Lung (tissue), 12 donors: Measurements from ENCODE around the gene DDX55. TPM values are rescaled to one million over a fixed set of nuclear protein-coding genes. Genes with fewer than 3 reads are reported as not detected.

Experiments used
- ATAC-seq: fragments of 200-7000 bp; cut with Tn5 transposase; one replicate; pipeline ENCODE4 v1.9.1; 2020; ENCODE audit warnings: moderate number of reproducible peaks; ENCODE audit not compliant: insufficient read depth, low FRiP score
- DNase-seq, 3 donors: peaks; one replicate each; pipeline ENCODE4 v3.0.0-alpha.2; 2013 to 2017
- H3K27ac ChIP-seq, 2 donors: one replicate each; pipeline ENCODE4 v1.5.1; 2013; ENCODE audit warnings: mild to moderate bottlenecking in 2 of 2, moderate library complexity in 2 of 2, control low read depth in 1 of 2, inconsistent platforms in 1 of 2, low read depth in 1 of 2, low read length in 1 of 2
- H3K27me3 ChIP-seq, 3 donors: one replicate each; pipeline ENCODE4 v1.5.1; 2013; ENCODE audit warnings: low read length in 2 of 3; ENCODE audit not compliant: control insufficient read depth in 3 of 3, insufficient read depth in 3 of 3
- H3K36me3 ChIP-seq, 4 donors: one replicate each; pipeline ENCODE4 v1.5.1; 2013; ENCODE audit warnings: low read length in 4 of 4, mild to moderate bottlenecking in 1 of 4, moderate library complexity in 1 of 4; ENCODE audit not compliant: control insufficient read depth in 4 of 4, insufficient read depth in 4 of 4
- H3K4me1 ChIP-seq, 5 donors: one replicate each; pipeline ENCODE4 v1.5.1; 2013; ENCODE audit warnings: low read length in 5 of 5, mild to moderate bottlenecking in 2 of 5, moderate library complexity in 1 of 5; ENCODE audit not compliant: control insufficient read depth in 5 of 5, insufficient read depth in 5 of 5
- H3K4me3 ChIP-seq: one replicate; pipeline ENCODE4 v1.5.1; 2013; ENCODE audit warnings: mild to moderate bottlenecking, control low read depth, moderate library complexity
- H3K9ac ChIP-seq, 2 donors: one replicate each; pipeline ENCODE4 v1.5.1; 2013; ENCODE audit warnings: low read length in 2 of 2, control low read depth in 1 of 2; ENCODE audit not compliant: insufficient read depth in 1 of 2
- H3K9me3 ChIP-seq, 4 donors: one replicate each; pipeline ENCODE4 v1.5.1; 2013; ENCODE audit warnings: low read length in 3 of 4, mild to moderate bottlenecking in 1 of 4, moderate library complexity in 1 of 4; ENCODE audit not compliant: control insufficient read depth in 4 of 4, insufficient read depth in 3 of 4
- WGBS, 2 donors: extraction: QIAGEN DNeasy Blood & Tissue Kit; methylation state at CpG; one replicate each; pipeline ENCODE4 v1.1.7; 2013; 5-methylcytosine and 5-hydroxymethylcytosine counted together
- polyA plus RNA-seq, 2 donors: library from polyadenylated mRNA; stranded (reverse); fragments of 200-250 nt; gene quantifications; one replicate each; pipeline ENCODE4 v1.2.1, GENCODE V29; 2013
- total RNA-seq, 2 donors: library from RNA; depleted of rRNA in 1 of 2; stranded (reverse); fragments of >200 nt in 1 of 2; gene quantifications; one replicate each; pipeline ENCODE4 v1.2.1, GENCODE V29; 2014 to 2021
- TF ChIP-seq, protein P1 (sequence below): IDR thresholded peaks from 2 replicates; pipeline ENCODE4 v1.5.1; 2012; ENCODE audit warnings: mild to moderate bottlenecking; ENCODE audit errors: control extremely low read depth, extremely low read depth
- donor health status: control.
- donor health status: control.
- donor health status: Bipolar disorder and iron deficiency.
- donor health status: healthy.
- donor health status: DM: yes; HTN: yes; CAD: no.

DDX55 gene
- total and polyA plus RNA-seq, 4 donors, result 13.3 to 22.3 (median 18.1) TPM

GRCh38 chr12:123607756-123608155 lies 5.9 kb downstream of the DDX55 start:
- WGBS, 2 donors, result 87% methylated on average over 4 of the region's 4 CpGs
- H3K27ac ChIP-seq, result no peak overlapping the region
- peaks cover 28 to 49% (median 36%) of the 10 kb centered on the region in 4 donors for H3K36me3 ChIP-seq
- H3K9me3 ChIP-seq, result no peaks in the 10 kb centered on the region
- no peaks in the 10 kb centered on the region for H3K27me3 ChIP-seq
- ATAC-seq (no peak), DNase-seq (no peak)
- peaks cover under 1 to 5% (median 4%) of the 10 kb centered on the region in 5 donors for H3K4me1 ChIP-seq
- TF ChIP-seq, protein P1, sequence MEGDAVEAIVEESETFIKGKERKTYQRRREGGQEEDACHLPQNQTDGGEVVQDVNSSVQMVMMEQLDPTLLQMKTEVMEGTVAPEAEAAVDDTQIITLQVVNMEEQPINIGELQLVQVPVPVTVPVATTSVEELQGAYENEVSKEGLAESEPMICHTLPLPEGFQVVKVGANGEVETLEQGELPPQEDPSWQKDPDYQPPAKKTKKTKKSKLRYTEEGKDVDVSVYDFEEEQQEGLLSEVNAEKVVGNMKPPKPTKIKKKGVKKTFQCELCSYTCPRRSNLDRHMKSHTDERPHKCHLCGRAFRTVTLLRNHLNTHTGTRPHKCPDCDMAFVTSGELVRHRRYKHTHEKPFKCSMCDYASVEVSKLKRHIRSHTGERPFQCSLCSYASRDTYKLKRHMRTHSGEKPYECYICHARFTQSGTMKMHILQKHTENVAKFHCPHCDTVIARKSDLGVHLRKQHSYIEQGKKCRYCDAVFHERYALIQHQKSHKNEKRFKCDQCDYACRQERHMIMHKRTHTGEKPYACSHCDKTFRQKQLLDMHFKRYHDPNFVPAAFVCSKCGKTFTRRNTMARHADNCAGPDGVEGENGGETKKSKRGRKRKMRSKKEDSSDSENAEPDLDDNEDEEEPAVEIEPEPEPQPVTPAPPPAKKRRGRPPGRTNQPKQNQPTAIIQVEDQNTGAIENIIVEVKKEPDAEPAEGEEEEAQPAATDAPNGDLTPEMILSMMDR, result no peak
- no peak overlapping the region for H3K9ac ChIP-seq
- H3K4me3 ChIP-seq, result no peak overlapping the region

- peaks cover 30 to 54% (median 39%) of the 10 kb centered on the region in 4 donors for H3K36me3 ChIP-seq
- no peak overlapping the region for H3K4me3 ChIP-seq
- TF ChIP-seq, protein P1, result no peak
- 95 to 96% methylated on average over 8 of the region's 8 CpGs for WGBS, 2 donors
- no peak overlapping the region for H3K9ac ChIP-seq
- DNase-seq, result no peak
- no peaks in the 10 kb centered on the region for H3K27me3 ChIP-seq
- no peaks in the 10 kb centered on the region for H3K9me3 ChIP-seq
- peaks cover 0 to 1% (median 0%) of the 10 kb centered on the region in 5 donors for H3K4me1 ChIP-seq
- no peak overlapping the region for H3K27ac ChIP-seq
- no peak for ATAC-seq
Measured at GRCh38 chr12:123608182-123608581, 6.3 kb downstream of the DDX55 start.

DNA sequence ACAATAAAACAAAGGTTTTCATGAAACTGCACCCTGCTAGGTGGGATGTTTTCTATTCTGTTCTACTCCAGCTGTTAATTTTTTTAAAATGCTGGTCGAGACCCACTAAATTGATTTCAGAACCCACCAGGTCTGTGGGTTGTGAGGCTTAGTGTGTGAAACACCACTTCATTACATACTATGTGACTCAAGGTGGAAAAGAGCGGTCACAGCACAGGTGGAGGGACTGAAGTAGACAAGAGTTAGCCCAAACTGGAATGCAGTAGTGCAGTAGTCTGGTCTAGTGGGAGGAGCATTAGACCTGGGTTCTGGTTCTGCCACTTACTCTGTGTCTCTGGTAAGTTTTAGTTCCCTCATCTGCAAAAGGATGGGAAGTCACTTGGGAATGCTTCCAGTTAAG lies 12.2 kb downstream of the DDX55 start:
- Histone ChIP-seq H3K9ac (no peak overlapping the region), H3K27me3 (no peaks in the 10 kb centered on the region), H3K4me3 (no peak overlapping the region), H3K4me1 (no peaks in the 10 kb centered on the region), H3K27ac (no peak overlapping the region), H3K36me3 (peaks cover 27 to 57% (median 47%) of the 10 kb centered on the region in 4 donors), H3K9me3 (no peaks in the 10 kb centered on the region)
- no peak for ATAC-seq
- TF ChIP-seq, protein P1, result no peak
- 97 to 99% methylated on average over 2 of the region's 2 CpGs for WGBS, 2 donors
- DNase-seq, result no peak

DNA sequence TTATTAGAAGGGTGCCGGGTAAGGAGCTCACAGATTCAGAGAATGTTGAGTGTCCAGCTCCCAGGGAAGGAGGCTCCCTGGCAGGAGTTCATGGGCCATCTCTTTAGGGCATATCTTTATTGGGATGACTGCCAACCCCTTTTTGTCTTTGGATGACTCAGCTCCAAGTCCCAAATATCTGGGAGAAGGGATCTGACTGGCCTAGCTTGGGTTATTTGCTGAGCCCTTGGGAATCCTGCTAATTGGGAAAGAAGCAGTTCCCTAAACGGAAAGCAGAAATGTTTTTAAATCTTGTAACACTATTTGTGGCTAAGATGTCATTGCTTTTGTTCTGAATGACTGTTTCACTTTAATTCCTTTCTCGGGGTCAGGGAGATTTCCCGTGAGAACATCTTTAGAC lies 12.6 kb downstream of the DDX55 start:
- Histone ChIP-seq H3K9ac (no peak overlapping the region), H3K27me3 (no peaks in the 10 kb centered on the region), H3K9me3 (no peaks in the 10 kb centered on the region), H3K36me3 (peaks cover 27 to 55% (median 45%) of the 10 kb centered on the region in 4 donors), H3K4me3 (no peak overlapping the region), H3K4me1 (no peaks in the 10 kb centered on the region), H3K27ac (no peak overlapping the region)
- 72 to 84% methylated on average over 4 of the region's 4 CpGs for WGBS, 2 donors
- DNase-seq (no peak), ATAC-seq (no peak)
- TF ChIP-seq, protein P1, result no peak
